HEK293 (cell line): ENCODE measurements around the gene FPR1.

Source experiments
- OVOL3 ChIP-seq: fragments of 450-650 bp; formaldehyde crosslinking; IDR thresholded peaks from 2 replicates; pipeline ENCODE4 v1.5.1; 2016; ENCODE audit warnings: missing biosample characterization, missing genetic modification characterization
- PATZ1 ChIP-seq: fragments of 450-650 bp; formaldehyde crosslinking; IDR thresholded peaks from 2 replicates; pipeline ENCODE4 v1.5.1; 2016; ENCODE audit warnings: missing biosample characterization, missing genetic modification characterization
- SCRT2 ChIP-seq: fragments of 450-650 bp; formaldehyde crosslinking; IDR thresholded peaks from 2 replicates; pipeline ENCODE4 v1.5.1; 2016; ENCODE audit warnings: missing biosample characterization, missing genetic modification characterization
- ZBTB20 ChIP-seq: fragments of 450-650 bp; formaldehyde crosslinking; IDR thresholded peaks from 2 replicates; pipeline ENCODE4 v1.5.1; 2016; ENCODE audit warnings: missing biosample characterization, missing genetic modification characterization
- ZNF280D ChIP-seq: fragments of 450-650 bp; formaldehyde crosslinking; IDR thresholded peaks from 2 replicates; pipeline ENCODE4 v1.5.1; 2016; ENCODE audit warnings: missing biosample characterization, missing genetic modification characterization
- ZNF629 ChIP-seq: fragments of 450-650 bp; formaldehyde crosslinking; IDR thresholded peaks from 2 replicates; pipeline ENCODE4 v1.5.1; 2017; ENCODE audit warnings: missing biosample characterization, missing genetic modification characterization
- TF ChIP-seq, protein P1 (sequence below): fragments of 450-650 bp; formaldehyde crosslinking; IDR thresholded peaks from 2 replicates; pipeline ENCODE4 v1.5.1; 2016; ENCODE audit warnings: missing biosample characterization, missing genetic modification characterization

GRCh38 chr19:51792932-51793331, 41.3 kb upstream of the FPR1 start:
- TF ChIP-seq SCRT2 (tag by site-specific recombination): no peak
- no peak for TF ChIP-seq ZNF629 (tag by site-specific recombination)
- no peak for TF ChIP-seq ZNF280D
- TF ChIP-seq, protein P1, sequence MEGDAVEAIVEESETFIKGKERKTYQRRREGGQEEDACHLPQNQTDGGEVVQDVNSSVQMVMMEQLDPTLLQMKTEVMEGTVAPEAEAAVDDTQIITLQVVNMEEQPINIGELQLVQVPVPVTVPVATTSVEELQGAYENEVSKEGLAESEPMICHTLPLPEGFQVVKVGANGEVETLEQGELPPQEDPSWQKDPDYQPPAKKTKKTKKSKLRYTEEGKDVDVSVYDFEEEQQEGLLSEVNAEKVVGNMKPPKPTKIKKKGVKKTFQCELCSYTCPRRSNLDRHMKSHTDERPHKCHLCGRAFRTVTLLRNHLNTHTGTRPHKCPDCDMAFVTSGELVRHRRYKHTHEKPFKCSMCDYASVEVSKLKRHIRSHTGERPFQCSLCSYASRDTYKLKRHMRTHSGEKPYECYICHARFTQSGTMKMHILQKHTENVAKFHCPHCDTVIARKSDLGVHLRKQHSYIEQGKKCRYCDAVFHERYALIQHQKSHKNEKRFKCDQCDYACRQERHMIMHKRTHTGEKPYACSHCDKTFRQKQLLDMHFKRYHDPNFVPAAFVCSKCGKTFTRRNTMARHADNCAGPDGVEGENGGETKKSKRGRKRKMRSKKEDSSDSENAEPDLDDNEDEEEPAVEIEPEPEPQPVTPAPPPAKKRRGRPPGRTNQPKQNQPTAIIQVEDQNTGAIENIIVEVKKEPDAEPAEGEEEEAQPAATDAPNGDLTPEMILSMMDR (tag by site-specific recombination): no peak
- TF ChIP-seq OVOL3 (tag by site-specific recombination): no peak
- no peak for TF ChIP-seq PATZ1
- no peak for TF ChIP-seq ZBTB20
